ENCODE results near the gene S100A7.
"Not testable (repeated sequence)": the region's sequence is repeated elsewhere in the genome, so short reads cannot be mapped to it uniquely, and the experiment has no call there.

S100A7 gene

GRCh38 chr1:153429266-153430165, 30.9 kb downstream of the S100A7 start:
- DNase-seq, result no peak

- DNase-seq, result no peak
Observed at GRCh38 chr1:153428791-153429190, 31.7 kb downstream of the S100A7 start.

GRCh38 chr1:153428073-153428638, 32.3 kb downstream of the S100A7 start:
- no peak for DNase-seq

- no peak for DNase-seq
Observed at GRCh38 chr1:153426809-153427208, 33.6 kb downstream of the S100A7 start.

- peak; percentile 60 for DNase-seq
Observed at GRCh38 chr1:153422450-153423068, 37.9 kb downstream of the S100A7 start.

GRCh38 chr1:153420306-153420705, 40.1 kb downstream of the S100A7 start:
- DNase-seq, result no peak

GRCh38 chr1:153419436-153419793, 41.0 kb downstream of the S100A7 start:
- DNase-seq, result not testable (repeated sequence)

GRCh38 chr1:153418758-153419435, 41.6 kb downstream of the S100A7 start:
- not testable (repeated sequence) for DNase-seq

GRCh38 chr1:153417136-153417888, 43.1 kb downstream of the S100A7 start:
- no peak for DNase-seq

- no peak for DNase-seq
Observed at GRCh38 chr1:153415850-153416570, 44.4 kb downstream of the S100A7 start, which contains the start of gene S100A7A. TSS of gene S100A7A (plus strand) at chr1:153416520. CDS start at chr1:153418083, 1,563 bp downstream.

GRCh38 chr1:153413961-153414360, 46.5 kb downstream of the S100A7 start:
- DNase-seq, result not testable (repeated sequence)

Data from kidney glomerular epithelial cell (primary cell).